ENCODE data around the gene CCNY. TPM values are rescaled to one million over a fixed set of nuclear protein-coding genes. Genes with fewer than 3 reads are reported as not detected.

The CCNY gene
- total and polyA plus RNA-seq, 8 donors: 5.8 to 99.6 (median 37.7) TPM

DNA sequence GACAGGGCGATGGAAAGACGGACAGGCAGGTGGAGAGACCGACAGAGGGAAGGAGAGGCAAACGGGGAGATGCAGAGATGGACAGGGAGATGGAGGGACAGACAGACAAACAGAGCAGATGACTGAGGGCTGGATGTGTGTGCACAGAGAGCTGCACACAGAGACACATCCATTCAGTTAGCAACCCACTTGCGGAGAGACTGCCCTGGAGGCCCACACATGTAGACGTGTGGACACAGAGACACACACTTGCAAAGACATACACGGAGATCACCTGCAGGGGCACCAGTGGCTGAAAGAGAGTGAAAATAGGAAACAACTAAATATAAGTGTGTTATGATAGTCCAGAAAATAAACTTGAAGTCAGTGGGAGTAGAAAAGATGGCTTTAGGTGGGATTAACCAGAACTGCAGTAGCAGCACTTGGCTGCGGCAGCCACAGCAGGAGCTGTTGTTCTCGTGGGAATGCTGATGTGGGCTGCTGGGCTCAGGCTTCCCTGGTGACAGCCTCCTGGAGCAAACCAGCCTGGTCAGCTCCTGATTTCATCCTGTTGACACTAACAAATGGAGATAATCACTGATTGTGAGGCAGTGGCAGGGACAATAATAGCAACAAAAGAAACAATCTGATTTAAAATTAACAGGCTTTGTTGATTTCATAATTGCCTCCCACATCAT is 134.1 kb downstream of the CCNY start:
- H3K36me3 ChIP-seq: no peaks in the 10 kb centered on the region
- no peaks in the 10 kb centered on the region for H3K9me3 ChIP-seq
- no peak overlapping the region for H3K27ac ChIP-seq
- WGBS, 5 donors: 60 to 71% (median 66%) methylated on average over 9 of the region's 9 CpGs
- H3K27me3 ChIP-seq: no peaks in the 10 kb centered on the region
- intact Hi-C loops (cut with DNase I; ENCODE audit: low total_unique reads): no loop called here
- TF ChIP-seq, protein P1, sequence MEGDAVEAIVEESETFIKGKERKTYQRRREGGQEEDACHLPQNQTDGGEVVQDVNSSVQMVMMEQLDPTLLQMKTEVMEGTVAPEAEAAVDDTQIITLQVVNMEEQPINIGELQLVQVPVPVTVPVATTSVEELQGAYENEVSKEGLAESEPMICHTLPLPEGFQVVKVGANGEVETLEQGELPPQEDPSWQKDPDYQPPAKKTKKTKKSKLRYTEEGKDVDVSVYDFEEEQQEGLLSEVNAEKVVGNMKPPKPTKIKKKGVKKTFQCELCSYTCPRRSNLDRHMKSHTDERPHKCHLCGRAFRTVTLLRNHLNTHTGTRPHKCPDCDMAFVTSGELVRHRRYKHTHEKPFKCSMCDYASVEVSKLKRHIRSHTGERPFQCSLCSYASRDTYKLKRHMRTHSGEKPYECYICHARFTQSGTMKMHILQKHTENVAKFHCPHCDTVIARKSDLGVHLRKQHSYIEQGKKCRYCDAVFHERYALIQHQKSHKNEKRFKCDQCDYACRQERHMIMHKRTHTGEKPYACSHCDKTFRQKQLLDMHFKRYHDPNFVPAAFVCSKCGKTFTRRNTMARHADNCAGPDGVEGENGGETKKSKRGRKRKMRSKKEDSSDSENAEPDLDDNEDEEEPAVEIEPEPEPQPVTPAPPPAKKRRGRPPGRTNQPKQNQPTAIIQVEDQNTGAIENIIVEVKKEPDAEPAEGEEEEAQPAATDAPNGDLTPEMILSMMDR (IDR thresholded peaks at IDR 0.05): no peak
- no peak for TF ChIP-seq POLR2A (IDR thresholded peaks at IDR 0.05)
- TF ChIP-seq POLR2AphosphoS5 (IDR thresholded peaks at IDR 0.05): no peak
- no peak for TF ChIP-seq EP300 (IDR thresholded peaks at IDR 0.05)
- H3K4me3 ChIP-seq: no peak overlapping the region
- H3K4me1 ChIP-seq: peaks cover 15 to 37% (median 25%) of the 10 kb centered on the region in 4 donors
- peak in 1 of 2 donors; percentile 60 for DNase-seq

DNA sequence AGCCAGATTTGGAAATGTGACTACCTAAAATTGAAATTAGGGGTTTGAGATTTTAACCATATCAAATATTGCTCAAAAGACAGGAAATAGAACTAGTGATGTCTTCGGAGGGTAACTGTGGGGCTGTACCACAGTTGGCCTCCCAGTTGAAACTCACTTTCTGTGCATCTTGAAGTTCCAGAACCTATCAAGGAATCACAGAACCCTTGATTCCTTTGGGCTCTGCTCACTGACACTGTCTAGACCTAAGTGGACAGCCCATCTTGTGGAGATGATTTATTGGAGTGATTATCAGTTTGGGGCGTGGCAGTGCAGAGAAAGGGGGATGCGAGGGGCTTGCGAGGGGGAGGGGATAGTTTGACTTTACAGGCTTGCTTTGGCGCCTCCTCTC is 134.6 kb downstream of the CCNY start:
- no peak for TF ChIP-seq POLR2AphosphoS5 (IDR thresholded peaks at IDR 0.05)
- Histone ChIP-seq H3K4me1 (peaks cover 13 to 33% (median 20%) of the 10 kb centered on the region in 4 donors), H3K9me3 (no peaks in the 10 kb centered on the region), H3K27me3 (no peaks in the 10 kb centered on the region), H3K36me3 (no peaks in the 10 kb centered on the region), H3K4me3 (no peak overlapping the region), H3K27ac (no peak overlapping the region)
- no peak for DNase-seq
- intact Hi-C loops (cut with DNase I; ENCODE audit: low total_unique reads): no loop called here
- WGBS, 5 donors: 70 to 80% (median 72%) methylated on average over 5 of the region's 5 CpGs

DNA sequence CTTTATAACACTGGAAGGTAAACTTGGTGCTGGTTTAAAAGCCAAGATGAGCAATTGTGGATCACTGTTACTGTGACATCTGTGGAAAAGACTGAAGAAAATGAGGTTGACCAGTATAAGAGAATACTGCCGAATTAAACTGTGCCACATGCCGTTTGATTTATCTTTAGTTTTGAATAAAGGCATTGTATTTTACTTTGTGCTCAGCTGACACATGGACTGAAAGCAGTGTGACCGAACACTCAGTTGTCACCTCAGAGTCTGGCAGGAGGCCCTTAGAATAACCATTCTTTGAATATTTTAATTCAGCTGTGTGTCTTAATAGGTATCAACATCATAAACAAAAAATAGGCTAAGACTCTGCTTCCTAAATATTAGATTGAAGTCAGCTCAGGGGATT is 135.1 kb downstream of the CCNY start:
- H3K36me3 ChIP-seq: no peaks in the 10 kb centered on the region
- H3K4me1 ChIP-seq: peaks cover 8 to 28% (median 18%) of the 10 kb centered on the region in 4 donors
- intact Hi-C loops (cut with DNase I; ENCODE audit: low total_unique reads): no loop called here
- no peak overlapping the region for H3K27ac ChIP-seq
- H3K27me3 ChIP-seq: no peaks in the 10 kb centered on the region
- no peaks in the 10 kb centered on the region for H3K9me3 ChIP-seq
- WGBS, 5 donors: 38 to 63% (median 47%) methylated on average over 3 of the region's 3 CpGs
- no peak for DNase-seq
- no peak for TF ChIP-seq EP300 (IDR thresholded peaks at IDR 0.05)
- H3K4me3 ChIP-seq: no peak overlapping the region

DNA sequence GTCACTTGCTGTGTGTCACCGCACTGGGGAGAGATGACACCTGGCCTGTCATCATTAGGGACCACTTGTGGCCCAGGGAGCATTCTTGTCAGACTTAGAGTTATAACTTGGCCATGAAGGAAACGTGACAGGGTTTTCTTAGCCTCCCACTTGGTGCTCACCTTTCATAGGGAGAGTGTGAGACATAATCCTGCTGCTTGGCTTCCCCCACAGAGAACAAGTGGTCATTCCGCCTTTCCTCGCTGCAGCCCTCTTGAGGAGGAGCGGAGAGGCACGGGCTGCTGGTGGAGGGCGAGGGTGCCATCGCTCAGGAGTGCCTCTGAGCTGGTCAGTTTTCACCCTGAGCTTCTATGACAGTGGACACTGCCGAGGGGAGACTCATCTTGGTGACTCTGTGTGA is 143.8 kb downstream of the CCNY start:
- H3K4me3 ChIP-seq: no peak overlapping the region
- no peak overlapping the region for H3K27ac ChIP-seq
- H3K27me3 ChIP-seq: no peaks in the 10 kb centered on the region
- no peaks in the 10 kb centered on the region for H3K9me3 ChIP-seq
- 89 to 95% (median 94%) methylated on average over 9 of the region's 9 CpGs for WGBS, 5 donors
- intact Hi-C loops (cut with DNase I; ENCODE audit: low total_unique reads): no loop called here
- no peak for DNase-seq
- peaks cover 0 to 18% (median 8%) of the 10 kb centered on the region in 4 donors for H3K4me1 ChIP-seq
- H3K36me3 ChIP-seq: peaks cover 0 to 4% (median 0%) of the 10 kb centered on the region in 4 donors
- no peak for TF ChIP-seq POLR2A (IDR thresholded peaks at IDR 0.05)
- no peak for TF ChIP-seq EP300 (IDR thresholded peaks at IDR 0.05)

DNA sequence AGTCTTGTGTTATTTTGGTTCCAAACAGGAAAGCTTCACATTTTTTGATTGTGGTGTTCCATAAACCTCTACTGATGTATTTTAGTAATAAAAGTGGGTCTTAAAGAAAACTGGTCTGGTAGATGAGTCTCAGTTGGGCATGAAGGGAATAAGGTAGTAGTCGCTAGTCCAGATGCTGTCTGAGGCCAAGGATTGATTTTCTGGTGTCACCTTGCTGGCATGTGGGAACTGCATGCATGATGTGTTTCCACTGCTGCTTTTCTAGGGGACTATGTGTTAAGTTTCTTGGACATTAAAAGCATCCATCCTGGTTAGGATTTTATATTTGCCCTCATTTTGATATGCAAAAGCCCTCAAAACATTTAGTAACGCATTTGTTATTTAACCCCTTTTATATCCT is 145.1 kb downstream of the CCNY start:
- Histone ChIP-seq H3K4me1 (peaks cover 0 to 18% (median 8%) of the 10 kb centered on the region in 4 donors), H3K27me3 (no peaks in the 10 kb centered on the region), H3K4me3 (no peak overlapping the region), H3K36me3 (peaks cover 0 to 9% (median 2%) of the 10 kb centered on the region in 4 donors), H3K27ac (no peak overlapping the region), H3K9me3 (no peaks in the 10 kb centered on the region)
- TF ChIP-seq EP300 (IDR thresholded peaks at IDR 0.05): no peak
- TF ChIP-seq, protein P1 (IDR thresholded peaks at IDR 0.05): no peak
- no peak for TF ChIP-seq POLR2A (IDR thresholded peaks at IDR 0.05)
- TF ChIP-seq POLR2AphosphoS5 (IDR thresholded peaks at IDR 0.05): no peak
- 78 to 91% (median 89%) methylated on average over 2 of the region's 2 CpGs for WGBS, 5 donors
- no peak for DNase-seq
- intact Hi-C loops (cut with DNase I; ENCODE audit: low total_unique reads): no loop called here
